ENCODE measurements around the gene KLK6. TPM values are rescaled to one million over a fixed set of nuclear protein-coding genes. Genes with fewer than 3 reads are reported as not detected.

Gene KLK6
- total RNA-seq, 1 donor from 2014 or later = 3.5 TPM

GRCh38 chr19:50944795-50945194 is 24.6 kb downstream of the KLK6 start:
- Mint-ChIP-seq H3K9me3 (ENCODE audit: unreplicated experiment) (peaks cover 6% of the 10 kb centered on the region), H3K4me3 (ENCODE audit: unreplicated experiment) (no peak overlapping the region), H3K27ac (ENCODE audit: unreplicated experiment) (no peak overlapping the region), H3K36me3 (ENCODE audit: low read depth, unreplicated experiment) (no peaks in the 10 kb centered on the region), H3K27me3 (ENCODE audit: low read depth, unreplicated experiment) (peaks cover 32% of the 10 kb centered on the region), H3K4me1 (ENCODE audit: low read depth, unreplicated experiment) (no peaks in the 10 kb centered on the region)
- Histone ChIP-seq H3K79me2 (ENCODE audit: insufficient read depth, low read length) (no peaks in the 10 kb centered on the region), H3K27ac (ENCODE audit: low read depth, low read length) (no peak overlapping the region), H4K20me1 (ENCODE audit: insufficient read depth, low read length) (no peaks in the 10 kb centered on the region), H3K9ac (ENCODE audit: low read length) (no peak overlapping the region), H3K27me3 (ENCODE audit: insufficient read depth, low read length) (no peaks in the 10 kb centered on the region), H3K4me2 (ENCODE audit: low read length) (no peak overlapping the region), H3K4me3 (ENCODE audit: insufficient read depth, low read depth, low read length) (no peak overlapping the region), H3K4me1 (ENCODE audit: insufficient read depth, low read length) (no peaks in the 10 kb centered on the region), H3K9me3 (ENCODE audit: insufficient read depth, low read depth, low read length) (no peaks in the 10 kb centered on the region), H3K36me3 (ENCODE audit: insufficient read depth, low read length) (no peaks in the 10 kb centered on the region), H2AFZ (ENCODE audit: low read depth, low read length) (no peak overlapping the region)
- no peak for DNase-seq (ENCODE audit: low read depth)
- no peak for TF ChIP-seq EZH2 (IDR thresholded peaks at IDR 0.05; ENCODE audit: insufficient read depth, low read length)
- TF ChIP-seq, protein P1, sequence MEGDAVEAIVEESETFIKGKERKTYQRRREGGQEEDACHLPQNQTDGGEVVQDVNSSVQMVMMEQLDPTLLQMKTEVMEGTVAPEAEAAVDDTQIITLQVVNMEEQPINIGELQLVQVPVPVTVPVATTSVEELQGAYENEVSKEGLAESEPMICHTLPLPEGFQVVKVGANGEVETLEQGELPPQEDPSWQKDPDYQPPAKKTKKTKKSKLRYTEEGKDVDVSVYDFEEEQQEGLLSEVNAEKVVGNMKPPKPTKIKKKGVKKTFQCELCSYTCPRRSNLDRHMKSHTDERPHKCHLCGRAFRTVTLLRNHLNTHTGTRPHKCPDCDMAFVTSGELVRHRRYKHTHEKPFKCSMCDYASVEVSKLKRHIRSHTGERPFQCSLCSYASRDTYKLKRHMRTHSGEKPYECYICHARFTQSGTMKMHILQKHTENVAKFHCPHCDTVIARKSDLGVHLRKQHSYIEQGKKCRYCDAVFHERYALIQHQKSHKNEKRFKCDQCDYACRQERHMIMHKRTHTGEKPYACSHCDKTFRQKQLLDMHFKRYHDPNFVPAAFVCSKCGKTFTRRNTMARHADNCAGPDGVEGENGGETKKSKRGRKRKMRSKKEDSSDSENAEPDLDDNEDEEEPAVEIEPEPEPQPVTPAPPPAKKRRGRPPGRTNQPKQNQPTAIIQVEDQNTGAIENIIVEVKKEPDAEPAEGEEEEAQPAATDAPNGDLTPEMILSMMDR (IDR thresholded peaks at IDR 0.05; ENCODE audit: insufficient read depth, low read depth, low read length) = no peak
- no peak for FAIRE-seq

DNA sequence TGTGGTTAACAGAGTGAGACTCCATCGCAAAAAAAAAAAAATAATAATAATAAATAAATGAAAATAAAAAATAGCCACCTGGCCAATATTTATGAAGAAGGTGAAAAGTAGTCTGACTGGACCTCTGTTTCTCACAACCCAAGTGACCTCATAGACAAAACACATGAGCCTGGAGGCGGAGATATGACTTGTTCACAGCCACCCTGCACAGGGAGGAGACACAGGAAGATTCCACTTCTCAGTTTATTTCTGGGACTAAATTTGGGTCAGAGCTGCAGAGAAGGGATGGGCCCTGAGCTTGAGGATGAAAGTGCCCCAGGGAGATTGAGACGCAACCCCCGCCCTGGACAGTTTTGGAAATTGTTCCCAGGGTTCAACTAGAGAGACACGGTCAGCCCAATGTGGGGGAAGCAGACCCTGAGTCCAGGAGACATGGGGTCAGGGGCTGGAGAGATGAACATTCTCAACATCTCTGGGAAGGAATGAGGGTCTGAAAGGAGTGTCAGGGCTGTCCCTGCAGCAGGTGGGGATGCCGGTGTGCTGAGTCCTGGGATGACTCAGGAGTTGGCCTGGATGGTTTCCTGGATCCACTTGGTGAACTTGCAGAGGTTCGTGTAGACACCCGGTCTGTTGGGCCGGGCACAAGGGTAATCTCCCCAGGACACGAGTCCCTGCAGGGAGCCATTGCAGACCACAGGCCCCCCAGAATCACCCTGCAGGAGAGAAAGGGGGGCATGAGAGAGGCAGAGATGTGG is 26.1 kb downstream of the KLK6 start:
- Histone ChIP-seq H3K27me3 (ENCODE audit: insufficient read depth, low read length) (no peaks in the 10 kb centered on the region), H3K36me3 (ENCODE audit: insufficient read depth, low read length) (no peaks in the 10 kb centered on the region), H3K4me2 (ENCODE audit: low read length) (no peak overlapping the region), H3K9me3 (ENCODE audit: insufficient read depth, low read depth, low read length) (no peaks in the 10 kb centered on the region), H3K4me3 (ENCODE audit: insufficient read depth, low read depth, low read length) (no peak overlapping the region), H3K27ac (ENCODE audit: low read depth, low read length) (no peak overlapping the region), H4K20me1 (ENCODE audit: insufficient read depth, low read length) (no peaks in the 10 kb centered on the region), H3K79me2 (ENCODE audit: insufficient read depth, low read length) (no peaks in the 10 kb centered on the region), H2AFZ (ENCODE audit: low read depth, low read length) (no peak overlapping the region), H3K9ac (ENCODE audit: low read length) (no peak overlapping the region), H3K4me1 (ENCODE audit: insufficient read depth, low read length) (no peaks in the 10 kb centered on the region)
- peaks cover 7% of the 10 kb centered on the region for H3K9me3 Mint-ChIP-seq (ENCODE audit: unreplicated experiment)
- peaks cover 28% of the 10 kb centered on the region for H3K27me3 Mint-ChIP-seq (ENCODE audit: low read depth, unreplicated experiment)
- H3K27ac Mint-ChIP-seq (ENCODE audit: unreplicated experiment) = no peak overlapping the region
- FAIRE-seq (no peak), DNase-seq (ENCODE audit: low read depth) (no peak)
- TF ChIP-seq EZH2 (IDR thresholded peaks at IDR 0.05; ENCODE audit: insufficient read depth, low read length) = no peak
- TF ChIP-seq, protein P1 (IDR thresholded peaks at IDR 0.05; ENCODE audit: insufficient read depth, low read depth, low read length) = no peak
- no peak overlapping the region for H3K4me3 Mint-ChIP-seq (ENCODE audit: unreplicated experiment)
- H3K4me1 Mint-ChIP-seq (ENCODE audit: low read depth, unreplicated experiment) = no peaks in the 10 kb centered on the region
- no peaks in the 10 kb centered on the region for H3K36me3 Mint-ChIP-seq (ENCODE audit: low read depth, unreplicated experiment)

DNA sequence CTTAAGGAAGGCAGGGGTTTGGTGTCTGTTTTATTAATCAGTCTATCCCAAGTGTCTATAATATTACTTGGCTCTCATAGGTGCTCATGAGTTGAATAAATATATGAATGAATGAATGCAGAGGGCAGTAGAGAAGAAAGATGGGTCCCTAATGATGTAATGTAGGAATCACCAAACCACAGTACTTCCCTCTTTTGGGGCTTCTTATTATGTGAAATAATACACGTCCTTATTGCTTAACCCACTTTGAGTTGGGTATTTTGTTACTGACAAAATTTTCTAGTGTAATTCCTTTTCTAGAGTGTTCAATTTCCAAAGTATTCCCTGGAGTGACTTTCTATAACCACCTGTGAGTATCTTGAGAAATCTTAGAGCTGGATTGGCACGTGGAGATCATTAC is 29.8 kb downstream of the KLK6 start:
- peaks cover 30% of the 10 kb centered on the region for H3K27me3 Mint-ChIP-seq (ENCODE audit: low read depth, unreplicated experiment)
- no peaks in the 10 kb centered on the region for H3K36me3 Mint-ChIP-seq (ENCODE audit: low read depth, unreplicated experiment)
- H3K27me3 ChIP-seq (ENCODE audit: insufficient read depth, low read length) = no peaks in the 10 kb centered on the region
- H3K4me3 ChIP-seq (ENCODE audit: insufficient read depth, low read depth, low read length) = no peak overlapping the region
- H4K20me1 ChIP-seq (ENCODE audit: insufficient read depth, low read length) = no peaks in the 10 kb centered on the region
- no peak for DNase-seq (ENCODE audit: low read depth)
- no peaks in the 10 kb centered on the region for H3K4me1 Mint-ChIP-seq (ENCODE audit: low read depth, unreplicated experiment)
- TF ChIP-seq, protein P1 (IDR thresholded peaks at IDR 0.05; ENCODE audit: insufficient read depth, low read depth, low read length) = no peak
- TF ChIP-seq EZH2 (IDR thresholded peaks at IDR 0.05; ENCODE audit: insufficient read depth, low read length) = no peak
- FAIRE-seq = no peak
- no peak overlapping the region for H3K27ac Mint-ChIP-seq (ENCODE audit: unreplicated experiment)
- H3K27ac ChIP-seq (ENCODE audit: low read depth, low read length) = no peak overlapping the region
- no peaks in the 10 kb centered on the region for H3K9me3 ChIP-seq (ENCODE audit: insufficient read depth, low read depth, low read length)
- H3K4me1 ChIP-seq (ENCODE audit: insufficient read depth, low read length) = no peaks in the 10 kb centered on the region
- peaks cover 7% of the 10 kb centered on the region for H3K9me3 Mint-ChIP-seq (ENCODE audit: unreplicated experiment)
- no peaks in the 10 kb centered on the region for H3K79me2 ChIP-seq (ENCODE audit: insufficient read depth, low read length)
- H2AFZ ChIP-seq (ENCODE audit: low read depth, low read length) = no peak overlapping the region
- H3K4me2 ChIP-seq (ENCODE audit: low read length) = no peak overlapping the region
- H3K4me3 Mint-ChIP-seq (ENCODE audit: unreplicated experiment) = no peak overlapping the region
- H3K36me3 ChIP-seq (ENCODE audit: insufficient read depth, low read length) = no peaks in the 10 kb centered on the region
- H3K9ac ChIP-seq (ENCODE audit: low read length) = no peak overlapping the region

Data from astrocyte (in vitro differentiated cells and primary cell).